HG02970 (cell line): ENCODE data around the gene VAMP8.
"Not testable (repeated sequence)": the region's sequence is repeated elsewhere in the genome, so short reads cannot be mapped to it uniquely, and the experiment has no call there.

Experiments
- ATAC-seq: cut with Tn5 transposase; IDR thresholded peaks from one replicate; pipeline ENCODE4 v1.9.1; 2021; ENCODE audit warnings: mild to moderate bottlenecking, moderate library complexity, moderate number of reproducible peaks; ENCODE audit not compliant: unreplicated experiment, low FRiP score

VAMP8 gene

GRCh38 chr2:85578243-85579180, 1.1 kb downstream of the VAMP8 start:
- ATAC-seq, result no peak

GRCh38 chr2:85579266-85579935, 2.0 kb downstream of the VAMP8 start:
- ATAC-seq, result no peak

GRCh38 chr2:85580206-85580605, 2.8 kb downstream of the VAMP8 start:
- no peak for ATAC-seq

GRCh38 chr2:85582492-85582891, 5.1 kb downstream of the VAMP8 start:
- ATAC-seq, result no peak

- ATAC-seq, result no peak
Measured at GRCh38 chr2:85583667-85584353, 6.4 kb downstream of the VAMP8 start.

GRCh38 chr2:85584354-85584856, 7.0 kb downstream of the VAMP8 start, which contains the start of gene VAMP5:
VAMP5 (plus strand) TSS chr2:85584431; CDS start chr2:85584491, 60 bp downstream.
- ATAC-seq, result no peak

GRCh38 chr2:85584857-85585780, 7.7 kb downstream of the VAMP8 start:
- no peak for ATAC-seq

- no peak for ATAC-seq
Measured at GRCh38 chr2:85585781-85586105, 8.4 kb downstream of the VAMP8 start.

- ATAC-seq, result no peak
Measured at GRCh38 chr2:85588236-85588635, 10.8 kb downstream of the VAMP8 start.

- no peak for ATAC-seq
Measured at GRCh38 chr2:85588645-85589044, 11.3 kb downstream of the VAMP8 start.

GRCh38 chr2:85589181-85589580, 11.8 kb downstream of the VAMP8 start:
- no peak for ATAC-seq

- ATAC-seq, result no peak
Measured at GRCh38 chr2:85589982-85590791, 12.8 kb downstream of the VAMP8 start.

- no peak for ATAC-seq
Measured at GRCh38 chr2:85590950-85591349, 13.6 kb downstream of the VAMP8 start.

- no peak for ATAC-seq
Measured at GRCh38 chr2:85591563-85591962, 14.2 kb downstream of the VAMP8 start.

- ATAC-seq, result not testable (repeated sequence)
Measured at GRCh38 chr2:85592299-85592698, 14.9 kb downstream of the VAMP8 start.

- ATAC-seq, result no peak
Measured at GRCh38 chr2:85593023-85593422, 15.6 kb downstream of the VAMP8 start.

GRCh38 chr2:85594715-85595300, 17.4 kb downstream of the VAMP8 start:
- no peak for ATAC-seq

- peak; percentile 96 for ATAC-seq
Measured at GRCh38 chr2:85595301-85596025, 18.1 kb downstream of the VAMP8 start, which contains the start of gene RNF181. RNF181 (plus strand) TSS chr2:85595745; CDS start chr2:85595764, 19 bp downstream.
